GM23338 (cell line): ENCODE data around the gene AGBL4. TPM values are rescaled to one million over a fixed set of nuclear protein-coding genes. Genes with fewer than 3 reads are reported as not detected.
A peak's percentile ranks its signal among the peaks of the same experiment; 100 is the strongest.

Experiments used
- ATAC-seq: fragments of 200-7000 bp; cut with Tn5 transposase; 3 replicates; pipeline ENCODE4 v1.9.1; 2020
- DNase-seq: peaks from one replicate; pipeline ENCODE4 v3.0.0-alpha.2; 2015; ENCODE audit warnings: low spot score
- H2AFZ ChIP-seq: fragments of 200-600 bp; sonication (generic); 2 replicates; pipeline ENCODE4 v1.8.0; 2016; ENCODE audit warnings: antibody characterized with exemption, mild to moderate bottlenecking, moderate library complexity
- H3F3A ChIP-seq: fragments of 200-600 bp; sonication (generic); replicated peaks from 2 replicates; pipeline ENCODE4 v1.8.0; 2017; ENCODE audit warnings: antibody characterized with exemption, mixed run types, low read depth
- H3K27ac ChIP-seq: fragments of 200-600 bp; sonication (generic); 2 replicates; pipeline ENCODE4 v1.6.1; 2016; ENCODE audit warnings: low read depth
- H3K27me3 ChIP-seq: fragments of 200-600 bp; sonication (generic); 2 replicates; pipeline ENCODE4 v1.8.0; 2016; ENCODE audit warnings: mild to moderate bottlenecking, mixed run types, moderate library complexity; ENCODE audit not compliant: insufficient read depth
- H3K36me3 ChIP-seq: fragments of 200-600 bp; sonication (generic); 2 replicates; pipeline ENCODE4 v1.8.0; 2016; ENCODE audit warnings: mild to moderate bottlenecking; ENCODE audit not compliant: insufficient read depth
- H3K4me1 ChIP-seq: fragments of 200-600 bp; sonication (generic); 2 replicates; pipeline ENCODE4 v1.8.0; 2016; ENCODE audit warnings: mild to moderate bottlenecking, moderate library complexity; ENCODE audit not compliant: insufficient read depth
- H3K4me2 ChIP-seq: fragments of 200-600 bp; sonication (generic); 2 replicates; pipeline ENCODE4 v1.7.1; 2017; ENCODE audit warnings: mixed run types
- H3K4me3 ChIP-seq: fragments of 200-600 bp; sonication (generic); 2 replicates; pipeline ENCODE4 v1.6.1; 2016; ENCODE audit warnings: mixed run types
- H3K79me2 ChIP-seq: fragments of 200-600 bp; sonication (generic); replicated peaks from 2 replicates; pipeline ENCODE4 v1.8.0; 2017; ENCODE audit warnings: mild to moderate bottlenecking; ENCODE audit not compliant: insufficient read depth
- H3K9me2 ChIP-seq: fragments of 200-600 bp; sonication (generic); 2 replicates; pipeline ENCODE4 v1.8.0; 2017; ENCODE audit not compliant: insufficient read depth
- H4K20me1 ChIP-seq: fragments of 200-600 bp; sonication (generic); replicated peaks from 2 replicates; pipeline ENCODE4 v1.8.0; 2017; ENCODE audit warnings: mild to moderate bottlenecking; ENCODE audit not compliant: insufficient read depth
- H3K27ac Mint-ChIP-seq: 2 replicates; pipeline ENCODE4 v1.8.0; 2020; ENCODE audit warnings: inconsistent platforms, mild to moderate bottlenecking, moderate library complexity, mixed read lengths
- H3K27me3 Mint-ChIP-seq: 3 replicates; pipeline ENCODE4 v1.8.0; 2022; ENCODE audit warnings: low read depth, mild to moderate bottlenecking, moderate library complexity, mixed read lengths, inconsistent platforms; ENCODE audit not compliant: insufficient read depth, poor library complexity
- H3K36me3 Mint-ChIP-seq: 3 replicates; pipeline ENCODE4 v1.8.0; 2021; ENCODE audit warnings: low read depth, mild to moderate bottlenecking, inconsistent platforms, moderate library complexity, mixed read lengths
- H3K4me1 Mint-ChIP-seq: 3 replicates; pipeline ENCODE4 v1.8.0; 2020; ENCODE audit warnings: mild to moderate bottlenecking, inconsistent platforms, mixed read lengths
- H3K4me3 Mint-ChIP-seq: 3 replicates; pipeline ENCODE4 v1.8.0; 2021; ENCODE audit warnings: moderate library complexity, mild to moderate bottlenecking, inconsistent platforms, mixed read lengths
- H3K9me3 Mint-ChIP-seq: 3 replicates; pipeline ENCODE4 v1.8.0; 2020; ENCODE audit warnings: moderate library complexity, mild to moderate bottlenecking, inconsistent platforms, mixed read lengths
- CREB1 ChIP-seq: fragments of 250-450 bp; sonication (Bioruptor Pico); IDR thresholded peaks from 2 replicates; pipeline ENCODE4 v1.5.0; 2020; ENCODE audit warnings: low read depth, mild to moderate bottlenecking, moderate library complexity
- CTCF ChIP-seq, 2 experiments: fragments of 200-600 bp in 1 of 2; sonication (generic) in 1 of 2; conservative IDR thresholded peaks; 2 replicates each; pipeline versions ENCODE4 v1.5.1 to v1.6.1; 2016 to 2017; ENCODE audit warnings: antibody characterized with exemption in 2 of 2, low read depth in 2 of 2, mild to moderate bottlenecking in 2 of 2, moderate library complexity in 1 of 2
- ETS1 ChIP-seq: IDR thresholded peaks from 2 replicates; pipeline ENCODE4 v1.6.1; 2016; ENCODE audit warnings: antibody characterized with exemption
- EZH2 ChIP-seq: fragments of 200-600 bp; sonication (generic); IDR thresholded peaks from one replicate; pipeline ENCODE4 v1.8.0; 2017; ENCODE audit warnings: antibody characterized with exemption, mild to moderate bottlenecking, low read depth; ENCODE audit not compliant: unreplicated experiment
- EZH2phosphoT487 ChIP-seq: fragments of 200-600 bp; sonication (generic); IDR thresholded peaks from one replicate; pipeline ENCODE4 v1.8.1; 2018; ENCODE audit warnings: antibody characterized with exemption; ENCODE audit not compliant: unreplicated experiment
- JUNB ChIP-seq: IDR thresholded peaks from one replicate; pipeline ENCODE4 v1.6.1; 2016; ENCODE audit warnings: antibody characterized with exemption; ENCODE audit not compliant: unreplicated experiment
- NANOG ChIP-seq: IDR thresholded peaks from 2 replicates; pipeline ENCODE4 v1.6.1; 2016; ENCODE audit warnings: antibody characterized with exemption, borderline replicate concordance
- POLR2AphosphoS5 ChIP-seq: IDR thresholded peaks from 2 replicates; pipeline ENCODE4 v1.6.1; 2016; ENCODE audit warnings: antibody characterized with exemption, low read depth
- REST ChIP-seq: IDR thresholded peaks from one replicate; pipeline ENCODE4 v1.6.1; 2018; ENCODE audit warnings: antibody characterized with exemption; ENCODE audit not compliant: unreplicated experiment
- STAT1 ChIP-seq: IDR thresholded peaks from one replicate; pipeline ENCODE4 v1.6.1; 2016; ENCODE audit warnings: antibody characterized with exemption; ENCODE audit not compliant: unreplicated experiment
- ZNF114 ChIP-seq: fragments of 250-450 bp; sonication (Bioruptor Pico); IDR thresholded peaks from 2 replicates; pipeline ENCODE4 v1.5.0; 2020; ENCODE audit warnings: mild to moderate bottlenecking, moderate library complexity
- ZNF331 ChIP-seq: fragments of 250-450 bp; sonication (Bioruptor Pico); IDR thresholded peaks from 2 replicates; pipeline ENCODE4 v1.5.0; 2020; ENCODE audit warnings: low read depth, mild to moderate bottlenecking, moderate library complexity
- polyA plus RNA-seq: library from polyadenylated mRNA; unstranded; fragments of >200 nt; fragmentation: Nextera tagmentation; extraction: Ambion mirVana; gene quantifications from 2 replicates; pipeline ENCODE4 v1.2.1, GENCODE V29; 2016
- total RNA-seq: library from RNA; depleted of rRNA; stranded (reverse); fragments of >200 nt; shearing (Covaris generic); gene quantifications from 2 replicates; pipeline ENCODE4 v1.2.3, GENCODE V29; 2014

AGBL4 gene
- total and polyA plus RNA-seq, 2 experiments from 2014 or later, result 0.91 to 1.5 TPM

GRCh38 chr1:48948562-48948961 lies 1075.2 kb downstream of the AGBL4 start:
- H4K20me1 ChIP-seq, result no peaks in the 10 kb centered on the region
- H3K4me3 ChIP-seq, result no peak overlapping the region
- no peak overlapping the region for H3K4me3 Mint-ChIP-seq
- no peaks in the 10 kb centered on the region for H3K36me3 Mint-ChIP-seq
- peaks cover 4% of the 10 kb centered on the region; the same call in 2 of the 3 replicates for H3K4me1 Mint-ChIP-seq
- H2AFZ ChIP-seq, result peak overlapping the region; percentile 43; the same call in 1 of the 2 replicates
- H3K9me3 Mint-ChIP-seq, result peaks cover 10% of the 10 kb centered on the region; the same call in 2 of the 3 replicates
- no peak for ATAC-seq
- H3K79me2 ChIP-seq, result no peaks in the 10 kb centered on the region
- no peaks in the 10 kb centered on the region for H3K27me3 Mint-ChIP-seq
- H3K36me3 ChIP-seq, result no peaks in the 10 kb centered on the region
- no peak overlapping the region for H3K27ac ChIP-seq
- H3K4me1 ChIP-seq, result no peaks in the 10 kb centered on the region
- no peaks in the 10 kb centered on the region for H3F3A ChIP-seq
- no peak for DNase-seq
- no peaks in the 10 kb centered on the region for H3K27me3 ChIP-seq
- TF ChIP-seq CTCF (conservative IDR thresholded peaks at IDR 0.05; ENCODE audit: low read depth in 2 of 2), result no peak
- TF ChIP-seq EZH2, result no peak
- no peak for TF ChIP-seq EZH2phosphoT487
- no peak for TF ChIP-seq JUNB
- no peak for TF ChIP-seq REST
- TF ChIP-seq POLR2AphosphoS5, result no peak
- TF ChIP-seq ETS1, result no peak
- TF ChIP-seq NANOG, result no peak
- no peak for TF ChIP-seq STAT1
- no peak for TF ChIP-seq ZNF331 (CRISPR knock-in tag)
- TF ChIP-seq CREB1, result no peak
- TF ChIP-seq ZNF114 (CRISPR knock-in tag), result no peak
- no peaks in the 10 kb centered on the region for H3K9me2 ChIP-seq
- H3K27ac Mint-ChIP-seq, result no peak overlapping the region
- no peak overlapping the region for H3K4me2 ChIP-seq
